Activated CD4-positive, alpha-beta T cell treated with anti-CD3 and anti-CD28 coated beads, Interleukin-2, amount 50 U/mL, for 16 hours (primary cell): ENCODE results near the gene SARNP.
"Not testable (repeated sequence)": the region's sequence is repeated elsewhere in the genome, so short reads cannot be mapped to it uniquely, and the experiment has no call there.

ENCODE experiments used
- DNase-seq: peaks from one replicate; pipeline ENCODE4 v3.0.0-alpha.2; 2020

SARNP gene, protein sequence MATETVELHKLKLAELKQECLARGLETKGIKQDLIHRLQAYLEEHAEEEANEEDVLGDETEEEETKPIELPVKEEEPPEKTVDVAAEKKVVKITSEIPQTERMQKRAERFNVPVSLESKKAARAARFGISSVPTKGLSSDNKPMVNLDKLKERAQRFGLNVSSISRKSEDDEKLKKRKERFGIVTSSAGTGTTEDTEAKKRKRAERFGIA

DNA sequence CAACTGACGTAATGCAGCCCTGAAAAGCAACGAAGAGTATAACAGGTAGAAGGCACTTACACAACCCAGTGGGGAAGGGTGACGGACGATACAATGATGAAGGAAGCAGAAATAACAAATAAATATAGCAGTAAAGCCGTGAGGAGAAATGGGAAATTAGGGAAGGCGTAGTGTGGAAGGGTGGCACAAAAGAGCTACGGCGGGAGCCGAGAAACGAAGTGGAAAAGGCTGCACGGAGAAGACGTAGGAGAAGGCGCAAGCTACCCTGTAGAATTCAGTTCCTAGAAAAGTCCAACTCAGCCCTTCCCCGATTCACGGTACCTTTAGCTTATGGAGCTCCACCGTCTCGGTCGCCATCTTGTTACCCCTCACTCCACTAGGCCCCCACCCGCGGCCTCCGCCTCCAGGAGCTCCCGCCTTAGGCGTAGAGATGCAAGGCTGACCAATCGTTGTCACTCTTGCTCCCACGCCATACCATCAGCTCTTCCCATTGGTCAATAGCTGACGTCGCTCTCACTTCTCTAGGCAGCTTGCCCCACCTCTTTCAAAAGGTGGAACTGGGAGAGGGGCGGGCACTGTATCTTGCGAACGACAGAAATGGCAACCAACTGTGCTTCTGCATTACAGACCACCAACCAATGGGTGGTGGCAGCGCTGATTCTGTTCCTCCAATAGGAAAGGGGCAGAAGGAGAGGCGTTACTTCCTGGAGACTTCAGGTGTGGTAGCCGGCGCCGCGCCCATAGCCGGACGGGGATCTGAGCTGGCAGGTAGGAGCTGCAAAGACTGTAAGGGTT, at the start of gene SARNP, which contains the start of gene ORMDL2:
Gene SARNP (minus strand): TSS at position 380 of the 795 bp plus-strand sequence. CDS start 23 bp downstream, at position 357.
Gene ORMDL2 (plus strand): TSS at position 697 of the 795 bp plus-strand sequence. CDS start 959 bp downstream, outside the sequence.
- DNase-seq, result peak; percentile 100

DNA sequence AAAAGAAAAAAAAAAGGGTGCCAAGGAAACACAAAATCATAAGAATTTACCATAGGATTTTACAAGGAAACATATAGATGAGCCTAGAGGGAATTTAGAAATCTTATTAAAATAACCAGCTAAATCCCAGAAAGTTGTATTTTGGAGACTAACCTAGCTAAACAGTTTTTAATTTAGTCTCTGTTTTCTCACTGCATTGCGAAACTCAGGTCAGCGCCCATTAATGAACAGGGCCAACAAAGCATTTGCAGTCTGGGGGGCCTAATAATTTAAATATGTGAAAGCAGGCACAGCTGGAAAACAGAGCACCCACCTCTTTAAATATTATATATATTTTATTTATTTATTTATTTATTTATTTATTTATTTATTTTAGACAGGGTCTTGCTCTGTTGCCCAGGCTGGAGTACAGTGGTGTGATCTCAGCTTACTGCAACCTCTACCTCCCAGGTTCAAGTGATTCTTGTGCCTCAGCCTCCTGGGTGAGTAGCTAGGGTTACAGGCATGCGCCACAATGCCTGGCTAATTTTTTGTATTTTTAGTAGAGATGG, 49.0 kb upstream of the SARNP start:
- DNase-seq, result not testable (repeated sequence)

DNA sequence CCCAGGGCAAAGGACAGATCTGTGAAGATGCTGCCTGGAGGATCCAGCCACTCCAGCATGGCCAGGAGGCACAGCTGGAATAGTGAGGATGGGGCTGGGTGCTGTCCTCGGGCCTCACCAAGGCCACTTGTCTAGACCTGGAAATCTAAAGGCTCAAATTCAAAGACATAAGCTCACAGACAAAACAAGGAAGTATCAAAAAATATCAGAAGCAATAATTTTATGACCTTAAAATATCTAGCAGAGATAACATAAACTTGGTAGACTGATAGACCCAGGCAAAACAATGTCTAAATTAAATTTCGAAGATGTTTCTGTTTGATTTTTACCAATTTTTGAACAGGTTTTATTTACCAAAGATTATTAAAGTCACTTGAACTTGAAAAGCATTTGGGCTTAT, 47.8 kb upstream of the SARNP start:
- no peak for DNase-seq

DNA sequence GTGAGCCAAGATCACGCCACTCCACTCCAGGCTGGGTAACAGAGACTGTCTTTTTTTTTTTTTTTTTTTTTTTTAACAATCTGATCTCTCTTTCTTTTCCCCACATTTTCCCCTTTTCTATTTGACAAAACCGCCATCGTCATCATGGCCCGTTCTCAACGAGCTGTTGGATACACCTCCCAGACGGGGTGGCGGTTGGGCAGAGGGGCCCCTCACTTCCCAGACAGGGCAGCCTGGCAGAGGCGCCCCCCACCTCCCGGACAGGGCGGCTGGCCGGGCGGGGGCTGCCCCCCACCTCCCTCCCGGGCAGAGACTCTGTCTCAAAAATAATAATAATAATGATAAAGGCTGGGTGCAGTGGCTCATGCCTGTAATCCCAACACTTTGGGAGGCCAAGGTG, 45.4 kb upstream of the SARNP start:
- not testable (repeated sequence) for DNase-seq

DNA sequence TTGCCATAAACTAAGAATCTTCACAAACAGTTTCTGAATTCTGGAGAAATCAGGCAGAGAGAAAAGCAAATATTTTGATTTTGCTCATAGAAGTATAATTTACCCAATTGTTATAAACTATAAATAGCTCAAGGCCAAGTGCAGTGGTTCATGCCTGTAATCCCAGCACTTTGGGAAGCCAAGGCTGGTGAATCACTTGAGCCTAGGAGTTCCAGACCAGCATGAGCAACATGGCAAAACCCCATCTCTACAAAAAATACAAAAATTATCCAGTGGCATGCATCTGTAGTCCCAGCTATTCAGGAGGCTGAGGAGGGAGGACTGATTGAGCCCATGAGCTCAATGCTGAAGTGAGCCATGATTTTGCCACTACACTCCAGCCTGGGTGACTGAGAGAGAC, 44.8 kb upstream of the SARNP start:
- DNase-seq, result no peak

DNA sequence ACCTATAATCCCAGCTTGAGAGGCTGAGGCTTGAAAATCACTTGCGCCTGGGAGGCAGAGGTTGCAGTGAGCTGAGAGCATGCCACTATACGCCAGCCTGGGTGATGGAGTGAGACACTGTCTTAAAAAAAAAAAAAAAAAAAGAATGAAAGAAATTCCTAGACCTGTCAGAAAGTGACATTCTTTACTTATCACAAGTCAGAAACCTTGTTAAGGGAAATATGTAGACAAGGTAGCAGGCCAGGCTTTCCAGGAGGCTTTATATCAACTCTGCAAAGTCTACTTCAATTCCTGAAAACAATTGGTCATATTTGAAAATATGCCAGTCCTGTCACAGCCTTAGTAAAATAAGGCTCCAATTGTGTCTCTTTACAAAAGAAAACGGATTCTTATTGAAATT, 44.3 kb upstream of the SARNP start:
- no peak for DNase-seq

DNA sequence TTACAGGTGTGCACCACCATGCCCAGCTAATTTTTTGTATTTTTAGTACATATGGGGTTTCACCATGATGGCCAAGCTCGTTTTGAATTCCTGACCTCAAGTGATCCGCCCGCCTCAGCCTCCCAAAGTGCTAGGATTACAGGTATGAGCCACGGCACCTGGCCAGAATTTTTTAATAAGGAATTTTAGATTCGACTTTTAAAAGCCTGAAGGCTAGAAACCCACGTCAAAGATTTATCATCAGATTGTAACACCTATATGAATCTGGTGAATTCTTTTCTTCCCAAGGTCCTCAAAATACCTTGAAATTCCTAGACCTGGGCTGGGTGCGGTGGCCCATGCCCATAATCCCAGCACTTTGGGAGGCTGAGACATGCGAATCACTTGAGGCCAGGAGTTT, 43.9 kb upstream of the SARNP start:
- no peak for DNase-seq

DNA sequence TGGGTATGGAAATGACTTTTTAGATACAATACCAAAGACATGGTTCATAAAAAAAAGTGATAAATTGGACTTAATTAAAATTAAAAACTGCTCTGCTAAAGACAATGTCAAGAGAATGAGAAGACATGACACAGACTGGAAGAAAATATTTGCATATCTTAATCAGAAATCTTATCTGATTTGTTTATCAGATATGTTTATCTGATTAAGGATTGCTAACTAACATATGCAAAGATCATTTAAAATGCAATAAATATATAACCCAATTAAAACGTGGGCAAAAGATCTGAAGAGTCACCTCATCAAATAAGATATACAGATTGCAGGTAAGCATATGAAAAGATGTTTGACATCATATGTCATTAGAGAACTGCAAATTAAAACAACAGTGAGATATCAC, 35.2 kb upstream of the SARNP start:
- no peak for DNase-seq

DNA sequence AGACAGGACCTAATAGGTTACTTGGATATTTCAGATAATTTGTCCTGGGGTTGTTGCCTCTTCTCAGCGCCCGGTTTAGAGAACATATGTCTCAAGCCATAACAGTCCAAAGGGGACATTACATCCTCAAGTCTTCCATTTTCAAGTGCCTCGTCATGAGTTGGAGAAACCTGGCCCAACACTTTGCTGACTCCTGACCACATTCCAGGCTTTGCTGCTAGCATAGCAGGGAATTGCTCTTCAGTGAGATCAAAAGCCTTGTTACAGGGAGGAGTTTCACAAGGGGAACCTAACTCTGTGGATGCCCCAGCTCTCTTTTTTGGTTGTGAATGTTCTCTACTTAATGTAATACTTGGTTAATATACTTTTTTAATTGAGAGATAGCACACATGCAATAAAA, 33.4 kb upstream of the SARNP start:
- no peak for DNase-seq

DNA sequence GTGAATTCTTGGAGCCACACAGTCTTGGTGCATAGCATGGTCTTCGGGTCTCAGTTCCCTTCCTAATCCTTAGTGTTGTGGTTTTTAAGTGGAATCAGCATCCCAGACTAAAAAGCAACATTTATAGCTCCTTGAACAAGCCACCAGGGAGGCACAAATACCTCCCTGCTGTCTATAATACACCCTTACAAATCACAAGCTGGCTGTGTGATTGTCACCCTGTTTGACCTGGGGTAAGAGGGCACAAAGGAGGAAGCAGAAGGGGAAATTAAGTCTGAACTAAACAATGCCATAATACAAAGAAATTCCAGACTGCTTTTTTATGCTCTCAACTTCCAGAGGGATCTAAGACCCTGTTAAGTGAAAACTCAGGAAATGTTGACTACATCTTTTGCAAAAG, 32.9 kb upstream of the SARNP start:
- DNase-seq, result no peak

DNA sequence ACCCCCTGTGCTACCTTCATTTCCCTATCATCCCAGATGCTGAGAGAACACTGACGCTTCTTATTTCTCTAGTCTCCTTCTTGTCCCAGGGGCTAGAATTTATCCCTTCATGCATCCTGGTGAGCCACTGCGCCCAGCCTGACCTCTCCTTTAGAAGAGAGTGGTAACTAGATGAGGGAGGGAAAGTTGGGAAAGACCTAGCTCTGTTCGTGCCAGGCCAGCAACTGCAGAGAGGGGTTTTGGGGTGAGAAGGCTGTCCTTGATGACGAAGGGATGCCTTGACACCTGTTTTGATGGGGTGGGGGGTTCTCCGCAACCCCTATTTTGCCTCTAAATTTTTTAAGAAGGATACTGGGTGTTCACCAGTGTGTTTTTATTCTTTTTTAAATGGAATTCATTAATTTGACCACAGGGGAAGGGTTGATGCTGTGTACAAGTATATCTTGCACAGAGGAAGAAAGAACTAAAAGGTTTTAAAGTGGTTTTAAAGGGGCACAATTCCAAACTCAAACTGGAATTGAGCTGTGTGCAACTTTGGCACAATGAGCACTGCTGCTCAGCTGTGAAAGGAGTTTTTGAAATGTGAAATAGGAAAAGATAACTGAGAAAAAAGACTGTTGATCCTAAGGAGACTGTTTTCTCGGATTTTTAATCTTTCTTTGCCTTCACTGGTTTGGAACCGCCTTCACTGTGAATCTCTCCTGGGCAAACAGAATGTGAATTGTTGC, 32.3 kb upstream of the SARNP start:
- no peak for DNase-seq

DNA sequence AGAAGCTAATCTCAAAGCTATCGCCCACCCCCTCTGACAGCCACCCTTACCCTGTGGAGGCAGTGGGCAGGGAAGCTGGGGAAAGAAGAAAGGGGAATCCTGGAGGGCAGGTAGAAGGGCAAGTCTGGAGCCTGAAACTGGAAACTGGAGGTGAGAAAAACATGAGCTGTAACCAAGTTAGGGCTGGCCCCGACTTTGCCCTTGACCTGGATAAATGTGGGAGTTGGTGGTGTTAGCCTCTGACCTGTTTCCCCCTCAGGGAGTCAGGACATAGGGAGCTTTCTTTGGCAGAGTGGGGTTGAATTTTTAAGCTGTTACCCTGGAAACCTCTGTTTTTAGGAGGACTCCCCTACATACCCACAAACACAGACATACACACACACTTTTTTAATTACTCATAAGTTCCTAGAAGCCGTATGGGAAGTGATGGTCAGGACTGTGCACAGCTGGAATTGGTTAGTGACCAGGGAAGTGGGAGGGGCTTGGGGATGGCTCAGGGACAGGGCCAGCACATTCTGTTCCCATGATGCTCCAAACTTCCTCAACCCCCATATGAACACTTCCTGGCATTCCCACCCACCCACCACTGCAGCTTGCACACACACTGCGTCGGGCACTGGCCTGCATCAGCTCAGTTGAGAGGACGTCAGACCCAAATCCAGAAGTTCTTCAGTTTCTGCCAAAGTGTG, 30.2 kb upstream of the SARNP start:
- peak; percentile 44 for DNase-seq

DNA sequence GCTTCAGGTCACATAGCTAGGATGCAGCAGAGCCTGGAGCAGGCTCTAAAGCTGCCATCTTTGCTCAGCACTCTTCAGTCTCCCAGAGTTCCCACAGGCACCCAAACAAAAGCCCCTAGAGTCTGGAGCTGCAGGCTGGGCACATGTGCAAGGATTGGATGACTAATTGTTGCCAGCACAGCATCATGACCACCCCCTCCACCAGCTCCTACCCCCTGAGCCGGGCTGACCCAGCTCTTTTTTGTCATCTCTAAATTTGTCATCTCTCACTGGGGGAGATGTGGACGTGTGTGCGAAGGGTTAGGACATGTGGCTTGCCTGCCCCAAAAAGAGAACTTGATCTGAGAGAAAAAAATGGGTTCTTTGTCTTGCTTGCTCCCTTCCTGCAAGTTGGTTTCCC, 29.5 kb upstream of the SARNP start:
- DNase-seq, result peak; percentile 32

DNA sequence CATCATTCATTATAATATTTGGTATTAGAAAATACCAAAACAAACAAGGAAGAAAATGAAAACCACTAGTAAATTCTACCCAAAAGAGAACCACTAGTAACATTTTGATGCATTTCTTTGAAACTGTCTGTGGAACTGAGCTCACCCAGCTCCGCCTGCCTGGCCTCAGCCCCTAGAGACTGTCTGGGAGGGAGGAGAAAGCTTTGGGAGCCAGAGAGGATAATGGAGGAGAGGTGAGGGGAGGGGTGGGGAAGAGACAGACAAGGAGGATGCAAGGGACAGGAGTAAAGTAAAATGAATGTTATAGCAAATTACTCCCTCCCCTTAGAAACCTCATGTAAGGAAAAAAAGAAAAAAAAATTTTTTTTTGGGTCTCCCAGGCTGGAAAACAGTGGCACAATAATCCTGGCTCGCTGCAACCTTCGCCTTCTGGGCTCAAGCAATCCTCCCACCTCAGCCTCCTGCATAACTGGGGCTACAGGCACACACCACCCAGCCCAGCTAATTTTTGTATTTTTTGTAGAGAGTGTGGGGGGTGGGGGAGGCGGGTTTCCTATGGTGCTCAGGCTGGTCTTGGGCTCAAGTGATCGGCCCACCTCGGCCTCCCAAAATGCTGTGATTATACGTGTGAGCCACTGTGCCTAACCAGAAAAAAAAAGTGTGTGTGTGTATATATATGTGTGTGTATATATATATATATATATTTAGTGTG, 28.4 kb upstream of the SARNP start:
- DNase-seq, result no peak

DNA sequence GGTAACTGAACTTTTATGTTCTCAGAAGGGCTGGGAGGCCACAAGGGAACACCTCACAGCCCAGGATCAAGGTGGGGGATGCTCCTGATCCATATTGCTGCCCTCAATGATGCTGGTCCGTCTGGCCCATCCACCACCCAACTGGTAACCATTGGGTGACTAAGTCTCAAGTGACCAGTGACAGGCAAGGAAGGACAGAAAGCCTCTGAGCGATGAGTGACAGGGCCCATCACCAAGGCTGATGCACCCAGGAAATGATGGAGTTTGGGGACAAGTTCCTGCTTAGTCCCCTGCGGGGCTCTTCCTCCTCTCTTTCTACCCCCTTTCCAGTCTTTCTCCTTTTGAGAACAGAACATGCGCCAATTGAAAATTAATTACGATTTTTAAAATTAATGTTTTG, 27.8 kb upstream of the SARNP start:
- DNase-seq, result no peak

DNA sequence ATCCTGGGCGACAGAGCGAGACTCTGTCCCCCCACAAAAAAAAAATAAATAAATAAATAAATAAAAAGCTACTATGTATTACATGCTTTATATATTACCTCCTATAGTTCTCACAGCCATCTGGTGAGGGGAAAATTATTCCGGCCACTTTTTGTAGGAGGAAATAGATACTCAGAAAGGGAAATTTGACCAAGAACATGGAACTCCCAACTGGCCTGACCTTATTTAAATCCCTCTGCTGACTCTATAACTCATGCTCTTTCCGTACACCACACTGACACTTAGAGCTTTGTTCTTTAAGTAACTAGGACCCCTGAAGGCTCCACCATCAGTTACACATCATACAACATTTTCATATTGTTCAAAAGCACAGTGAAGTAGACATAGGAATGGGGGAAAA, 27.4 kb upstream of the SARNP start:
- no peak for DNase-seq

DNA sequence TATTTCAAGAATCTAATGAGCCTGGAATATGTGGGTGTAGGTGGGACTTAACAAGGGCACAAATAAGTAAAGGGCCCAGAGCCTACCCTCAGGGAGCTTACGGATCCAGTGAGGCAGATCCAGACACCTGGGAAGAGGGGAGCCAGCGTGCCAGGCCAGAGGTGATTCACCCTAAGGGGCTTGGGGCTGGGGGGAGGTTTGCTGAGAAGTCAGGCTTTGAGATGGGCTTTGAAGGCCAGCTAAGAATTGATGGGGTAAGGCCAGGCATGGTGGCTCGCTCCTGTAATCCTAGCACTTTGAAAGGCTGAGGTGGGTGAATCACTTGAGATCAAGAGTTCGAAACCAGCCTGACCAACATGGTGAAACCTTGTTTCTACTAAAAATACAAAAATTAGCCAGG, 25.9 kb upstream of the SARNP start:
- DNase-seq, result no peak

DNA sequence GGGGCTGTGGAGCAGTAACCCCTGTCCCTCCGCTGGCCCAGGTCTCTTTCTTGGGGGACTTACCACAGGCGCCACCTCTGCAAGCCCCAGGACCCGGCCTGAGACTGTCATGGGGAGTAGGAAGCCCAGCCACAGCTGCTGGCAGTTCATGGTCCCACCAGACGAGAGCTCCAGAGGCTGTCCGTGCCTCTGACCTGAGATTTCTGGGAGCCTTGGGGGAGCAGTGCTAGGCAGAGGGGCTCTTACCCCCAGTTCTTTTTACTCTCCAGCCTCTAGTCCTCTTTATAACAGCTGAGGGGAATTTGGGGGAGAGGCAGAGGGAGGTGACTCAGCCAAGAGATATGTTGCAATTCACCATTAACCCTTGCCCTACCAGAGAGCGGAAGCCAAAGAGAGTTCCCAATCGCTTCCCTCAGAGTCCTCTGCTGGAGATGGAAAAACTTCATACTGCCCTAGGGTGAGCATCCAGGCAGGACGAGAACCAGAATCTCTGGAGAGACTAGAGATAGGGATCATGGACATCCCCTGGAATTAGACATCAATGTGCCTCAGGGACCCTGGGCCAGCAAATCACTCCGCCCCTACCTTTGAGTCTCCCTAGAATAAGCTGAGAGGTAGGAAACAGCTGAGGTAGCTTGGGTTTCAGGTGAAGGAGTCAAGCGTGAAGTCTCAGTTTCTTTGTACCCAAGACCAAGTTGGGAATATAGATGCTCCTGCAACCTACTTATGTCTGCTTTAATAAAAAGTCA, 25.3 kb upstream of the SARNP start, which contains the start of gene MMP19:
Gene MMP19 (minus strand): TSS at position 256 of the 749 bp plus-strand sequence. CDS start 106 bp downstream, at position 150.
- no peak for DNase-seq

DNA sequence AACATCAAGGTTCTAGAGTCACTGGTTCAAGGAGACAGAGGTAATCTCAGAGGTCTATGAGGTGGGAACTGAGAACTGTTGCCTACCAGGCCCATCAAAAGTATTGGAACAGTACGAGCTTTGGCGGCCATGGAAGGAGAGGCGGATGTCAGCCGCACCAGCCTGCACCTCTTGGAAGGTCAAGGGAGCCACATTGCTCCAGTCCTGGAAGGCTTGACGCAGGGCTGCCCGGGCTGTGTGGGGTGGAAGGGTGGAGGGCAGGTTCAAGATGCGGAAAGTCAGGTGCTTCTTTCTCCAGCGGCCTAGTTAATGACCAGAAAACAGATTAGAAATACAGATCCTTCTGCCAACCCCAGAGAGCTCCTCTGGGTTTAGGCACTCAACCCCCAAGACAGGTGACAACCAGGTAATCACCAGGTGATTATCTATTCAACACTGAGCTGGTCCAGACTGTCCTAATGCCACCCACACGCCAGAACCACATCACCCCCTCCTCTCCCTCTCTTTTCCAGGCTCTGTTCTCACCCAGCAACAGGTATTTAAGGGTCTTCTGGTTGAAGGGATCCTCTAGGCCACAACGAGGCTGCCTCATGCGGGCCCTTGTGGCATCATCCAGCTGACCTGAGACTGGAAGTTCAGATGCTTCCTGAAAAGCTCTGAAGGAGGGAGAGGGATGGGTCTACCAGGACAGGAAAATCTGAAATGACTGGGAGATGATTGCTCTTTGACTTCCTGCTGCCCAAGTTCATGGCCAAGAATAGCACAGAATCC, 23.2 kb upstream of the SARNP start:
- DNase-seq, result no peak

DNA sequence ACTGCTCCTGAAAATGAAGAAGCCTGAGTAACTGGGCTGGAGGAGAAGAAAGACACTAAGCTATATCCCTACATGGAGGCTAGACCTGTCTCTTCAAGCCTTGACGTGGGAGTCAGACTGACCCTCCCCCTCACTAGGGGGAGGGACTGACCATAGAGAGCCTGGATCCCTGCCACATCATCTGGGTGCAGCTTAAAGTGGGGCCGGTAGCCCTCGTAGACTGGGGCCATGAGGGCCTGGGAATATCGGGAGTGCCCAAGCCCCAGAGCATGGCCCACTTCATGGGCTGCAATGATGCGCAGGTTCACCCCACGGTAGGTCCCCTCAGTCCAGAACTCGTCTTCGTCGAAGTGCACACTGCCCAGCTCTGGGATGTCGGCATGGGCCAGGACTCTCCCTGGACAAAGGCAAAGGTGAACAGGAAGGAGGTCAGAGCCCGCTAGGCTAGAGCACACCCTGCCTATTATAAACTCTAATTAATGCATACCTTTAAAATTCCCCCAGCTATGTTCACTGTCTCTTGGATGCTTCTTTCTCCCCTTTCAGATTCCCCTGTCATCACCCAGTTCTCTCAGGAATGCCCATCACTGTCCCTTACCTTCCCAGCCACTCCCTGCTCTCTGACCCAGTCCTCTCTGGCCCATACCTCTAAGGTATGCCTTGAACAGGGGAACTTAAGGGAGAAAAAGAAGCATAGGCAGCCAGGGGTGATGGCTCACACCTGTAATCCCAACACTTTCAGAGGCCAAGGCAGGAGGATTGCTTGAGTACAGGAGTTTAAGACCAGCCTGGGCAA, 22.0 kb upstream of the SARNP start:
- DNase-seq, result no peak
